IPS-15b (cell line): ENCODE results near the gene IL36RN.

Experiments
- H3K27me3 ChIP-seq: one replicate; pipeline ENCODE4 v1.6.1; 2013; ENCODE audit warnings: low read length; ENCODE audit not compliant: control insufficient read depth, insufficient read depth
- H3K36me3 ChIP-seq: one replicate; pipeline ENCODE4 v1.6.1; 2013; ENCODE audit warnings: low read length; ENCODE audit not compliant: control insufficient read depth, insufficient read depth
- H3K4me1 ChIP-seq: one replicate; pipeline ENCODE4 v1.6.1; 2013; ENCODE audit warnings: mild to moderate bottlenecking, low read length; ENCODE audit not compliant: control insufficient read depth, insufficient read depth
- H3K4me3 ChIP-seq: one replicate; pipeline ENCODE4 v1.5.1; 2013; ENCODE audit warnings: low read depth, low read length
- H3K9ac ChIP-seq: one replicate; pipeline ENCODE4 v1.6.1; 2013; ENCODE audit warnings: low read depth, mild to moderate bottlenecking, low read length
- H3K9me3 ChIP-seq: one replicate; pipeline ENCODE4 v1.6.1; 2013; ENCODE audit warnings: mild to moderate bottlenecking, low read length; ENCODE audit not compliant: control insufficient read depth, insufficient read depth

The IL36RN gene

DNA sequence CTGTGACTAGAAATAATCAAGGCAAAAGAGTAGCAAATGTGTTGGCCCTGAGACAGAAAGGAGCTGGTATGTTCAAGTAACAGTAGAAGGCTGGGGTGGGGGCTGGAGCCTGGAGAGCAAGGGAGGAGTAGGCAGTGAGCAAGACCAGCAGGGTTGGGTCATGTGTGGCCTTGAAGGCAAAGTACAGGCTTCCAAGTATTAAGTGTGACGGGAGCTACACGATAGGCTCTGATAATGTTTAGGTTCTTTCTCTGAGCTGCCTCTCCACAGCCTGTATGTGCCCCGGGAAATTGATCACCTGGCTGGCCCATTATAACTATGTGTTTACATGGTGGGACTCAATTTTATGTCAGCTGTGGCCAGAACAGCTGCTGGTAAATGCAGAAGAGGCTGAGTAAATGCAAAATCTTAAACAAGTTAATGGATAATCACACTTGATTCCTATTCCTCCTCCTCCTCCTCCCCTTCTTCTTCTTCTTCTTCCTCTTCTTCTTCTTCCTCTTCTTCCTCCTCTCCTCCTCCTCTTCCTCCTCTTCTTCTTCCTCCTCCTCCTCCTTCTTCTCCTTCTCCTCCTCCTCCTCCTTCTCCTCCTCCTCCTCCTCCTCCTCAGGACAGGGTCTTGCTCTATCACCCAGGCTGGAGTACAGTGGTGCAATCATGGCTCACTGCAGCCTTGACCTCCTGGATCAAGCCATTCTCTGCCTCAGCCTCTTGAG is 18.1 kb downstream of the IL36RN start:
- Histone ChIP-seq H3K9ac (no peak overlapping the region), H3K4me1 (peaks cover 4% of the 10 kb centered on the region), H3K9me3 (no peaks in the 10 kb centered on the region), H3K36me3 (no peaks in the 10 kb centered on the region), H3K4me3 (no peak overlapping the region), H3K27me3 (peaks cover 2% of the 10 kb centered on the region)

DNA sequence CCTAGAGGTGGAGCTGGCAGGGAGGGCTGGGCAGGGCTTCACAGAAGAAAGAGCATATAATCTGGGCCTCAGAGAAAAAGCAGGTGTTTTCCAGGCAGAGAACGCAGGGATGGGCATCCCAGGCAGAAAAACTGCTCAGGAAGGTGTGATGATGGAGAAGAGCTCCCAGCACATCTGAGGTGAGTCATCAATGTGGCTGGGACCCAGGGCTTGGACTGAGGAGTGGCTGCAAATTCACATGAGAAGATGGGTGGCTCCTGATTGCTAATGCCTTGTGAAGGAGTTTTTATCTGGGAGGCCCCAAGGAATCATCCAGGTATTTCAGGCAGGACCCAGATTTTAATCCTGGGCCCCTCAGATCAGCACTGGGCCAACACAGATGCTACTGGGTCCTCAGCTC is 18.9 kb downstream of the IL36RN start:
- H3K4me3 ChIP-seq = no peak overlapping the region
- no peak overlapping the region for H3K9ac ChIP-seq
- H3K27me3 ChIP-seq = peaks cover 2% of the 10 kb centered on the region
- peaks cover 4% of the 10 kb centered on the region for H3K4me1 ChIP-seq
- H3K9me3 ChIP-seq = no peaks in the 10 kb centered on the region
- no peaks in the 10 kb centered on the region for H3K36me3 ChIP-seq

DNA sequence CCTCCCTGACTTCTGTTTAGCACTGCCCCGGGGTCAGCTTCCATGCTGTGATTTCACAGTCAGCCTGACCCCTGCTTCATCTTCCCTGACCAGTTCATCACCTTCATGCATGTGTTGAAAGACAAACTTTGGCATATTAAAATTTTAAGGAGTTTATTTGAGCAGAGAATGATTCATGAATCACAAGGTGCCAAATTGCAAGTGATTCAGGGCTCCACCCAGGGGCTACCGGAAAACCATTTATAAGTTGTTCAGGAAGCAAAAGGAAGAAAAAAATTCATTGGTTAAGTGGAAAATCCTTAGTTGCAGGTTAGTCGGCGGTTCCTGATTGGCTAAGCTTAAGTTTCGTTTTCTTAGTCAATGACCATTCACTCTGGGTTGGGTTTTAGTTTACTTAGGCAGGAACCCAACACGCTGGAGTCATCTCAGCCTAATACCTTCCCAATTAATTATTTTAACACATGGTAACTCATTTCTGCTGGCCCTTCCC is 19.4 kb downstream of the IL36RN start:
- peaks cover 2% of the 10 kb centered on the region for H3K27me3 ChIP-seq
- H3K36me3 ChIP-seq = no peaks in the 10 kb centered on the region
- no peaks in the 10 kb centered on the region for H3K9me3 ChIP-seq
- H3K9ac ChIP-seq = no peak overlapping the region
- H3K4me1 ChIP-seq = peaks cover 4% of the 10 kb centered on the region
- no peak overlapping the region for H3K4me3 ChIP-seq

DNA sequence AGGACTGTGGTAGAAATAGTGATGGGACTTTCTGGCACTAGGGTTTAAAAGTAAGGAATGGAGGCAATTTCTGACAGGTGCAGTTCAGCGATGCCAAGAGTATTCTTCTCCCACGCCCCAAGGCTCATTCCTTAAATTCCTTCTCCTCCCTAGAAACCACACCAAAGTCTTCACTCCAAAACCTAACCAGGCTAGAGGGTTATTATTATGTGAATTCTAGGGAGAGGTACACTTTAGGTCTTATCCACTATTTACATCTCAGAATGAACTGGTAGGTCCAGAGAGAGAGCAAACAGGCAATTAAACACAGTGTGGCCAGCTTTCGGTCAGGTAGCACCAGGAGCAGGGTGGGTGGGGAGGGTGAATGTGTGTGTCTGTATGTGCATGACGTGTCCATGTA is 20.1 kb downstream of the IL36RN start:
- Histone ChIP-seq H3K4me1 (peaks cover 4% of the 10 kb centered on the region), H3K36me3 (no peaks in the 10 kb centered on the region), H3K9ac (no peak overlapping the region), H3K9me3 (no peaks in the 10 kb centered on the region), H3K4me3 (no peak overlapping the region), H3K27me3 (peaks cover 2% of the 10 kb centered on the region)

DNA sequence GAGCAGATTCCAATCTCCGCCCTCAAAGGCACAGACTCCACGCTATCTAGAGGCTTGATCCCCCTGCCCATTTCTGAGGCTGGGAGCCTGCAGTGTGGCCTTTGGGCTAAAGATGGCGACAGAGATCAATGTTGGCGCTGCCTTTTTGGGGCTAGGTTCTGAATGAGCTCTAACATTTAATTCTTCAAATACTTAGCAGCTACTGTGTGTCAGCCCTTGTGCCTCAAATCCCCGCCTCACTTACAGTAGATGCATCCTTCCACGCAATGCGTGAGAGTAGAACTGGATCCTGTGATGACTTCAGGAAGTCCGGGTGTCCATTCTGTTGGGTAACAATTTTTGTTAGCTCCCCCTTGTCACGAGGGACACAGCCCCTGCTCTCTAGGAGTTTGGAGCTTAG is 21.1 kb downstream of the IL36RN start:
- Histone ChIP-seq H3K9me3 (no peaks in the 10 kb centered on the region), H3K27me3 (peaks cover 2% of the 10 kb centered on the region), H3K4me3 (no peak overlapping the region), H3K9ac (no peak overlapping the region), H3K36me3 (no peaks in the 10 kb centered on the region), H3K4me1 (peaks cover 4% of the 10 kb centered on the region)

DNA sequence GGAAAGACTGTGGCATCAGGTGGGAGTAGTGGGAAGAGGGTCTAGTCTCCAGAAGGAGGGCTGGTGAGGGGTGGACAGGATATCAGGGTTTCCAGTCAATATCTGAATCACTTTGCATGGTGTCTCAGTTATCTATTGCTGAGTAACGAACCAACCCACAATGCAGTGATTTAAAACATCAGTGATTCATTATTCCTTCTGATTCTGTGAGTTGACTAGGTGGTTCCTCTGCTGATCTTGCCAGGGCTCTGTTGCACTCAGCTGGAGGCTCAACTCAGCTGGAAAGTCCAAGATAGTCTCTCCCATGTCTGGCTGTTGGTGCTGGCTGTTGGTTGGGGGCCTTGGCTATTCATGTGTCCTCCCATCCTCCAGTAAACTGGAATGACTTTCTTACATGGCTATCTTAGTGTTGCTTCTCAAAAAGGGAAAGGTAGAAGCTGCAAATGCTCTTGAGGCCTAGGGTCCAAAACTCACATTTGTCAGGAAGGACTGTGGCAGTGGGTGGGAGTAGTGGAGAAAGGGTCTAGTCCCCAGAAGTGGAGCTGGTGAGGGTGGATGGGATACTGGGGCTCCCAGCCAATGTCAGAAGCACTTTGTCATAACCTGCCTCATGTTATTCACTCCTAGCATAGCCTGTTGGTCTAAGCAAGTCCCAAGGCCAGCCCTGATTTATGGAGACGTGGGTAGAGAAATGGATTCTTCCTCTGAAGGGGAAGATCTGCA is 22.7 kb downstream of the IL36RN start:
- Histone ChIP-seq H3K4me1 (peaks cover 4% of the 10 kb centered on the region), H3K9ac (no peak overlapping the region)

DNA sequence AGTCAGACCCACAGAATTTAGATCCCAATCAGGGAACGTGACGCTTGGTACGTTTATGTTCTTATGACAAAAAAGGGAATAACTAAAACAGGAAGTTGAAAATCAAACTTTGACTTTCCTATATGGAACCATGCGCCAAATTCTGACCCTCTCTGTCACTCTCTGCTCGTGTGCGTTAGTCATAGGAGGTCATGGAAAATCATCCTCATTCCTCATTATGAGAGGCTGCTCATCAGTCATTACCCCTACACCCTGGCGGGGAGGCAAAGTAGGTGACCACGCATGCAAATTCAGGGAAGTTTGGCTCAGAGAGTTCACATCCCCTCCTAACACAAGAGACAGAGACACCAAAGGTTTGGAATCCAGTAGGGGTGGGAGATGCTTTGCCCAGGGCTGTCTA is 24.3 kb downstream of the IL36RN start:
- Histone ChIP-seq H3K9me3 (no peaks in the 10 kb centered on the region), H3K9ac (no peak overlapping the region), H3K4me3 (no peak overlapping the region), H3K27me3 (peaks cover 2% of the 10 kb centered on the region), H3K4me1 (peaks cover 4% of the 10 kb centered on the region), H3K36me3 (no peaks in the 10 kb centered on the region)

More for the DNA sequence above, 22.7 kb downstream of the IL36RN start:
- peaks cover 2% of the 10 kb centered on the region for H3K27me3 ChIP-seq
- H3K9me3 ChIP-seq = no peaks in the 10 kb centered on the region
- H3K4me3 ChIP-seq = no peak overlapping the region
- H3K36me3 ChIP-seq = no peaks in the 10 kb centered on the region

DNA sequence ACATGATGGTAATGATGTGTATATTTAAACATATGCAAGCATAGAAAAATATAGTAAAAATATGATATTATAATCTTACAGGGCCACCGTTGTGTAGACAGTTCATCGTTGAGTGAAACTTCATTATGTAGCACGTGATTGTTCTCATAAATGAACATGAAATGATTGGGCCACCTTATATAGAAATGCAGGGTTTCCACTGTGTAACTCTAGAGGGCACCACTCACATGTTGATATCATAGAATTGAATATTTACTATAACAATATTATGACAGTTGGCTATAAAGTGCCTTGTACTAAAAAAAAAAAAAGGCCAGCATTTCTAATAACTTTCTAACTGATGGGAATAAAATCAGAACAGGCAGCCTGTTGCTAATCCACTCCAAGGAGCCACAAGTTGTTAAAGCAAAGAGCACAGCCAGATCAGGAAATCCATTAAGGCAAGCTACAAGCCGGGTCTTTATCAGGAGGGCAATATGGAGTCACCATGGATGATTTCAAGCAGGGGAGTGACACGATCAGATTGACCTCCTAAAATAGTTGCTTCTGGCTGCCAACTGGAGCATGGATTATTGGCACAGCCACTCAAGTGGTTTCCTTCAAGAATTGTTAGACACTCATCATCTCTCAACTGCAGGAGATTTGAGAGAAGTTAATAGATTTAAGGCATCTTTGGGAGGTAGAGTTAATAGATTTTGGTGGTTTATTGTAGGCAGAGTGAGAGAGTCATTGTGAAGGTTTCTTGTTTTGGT is 25.4 kb downstream of the IL36RN start:
- Histone ChIP-seq H3K9me3 (no peaks in the 10 kb centered on the region), H3K36me3 (no peaks in the 10 kb centered on the region), H3K4me1 (peaks cover 4% of the 10 kb centered on the region), H3K4me3 (no peak overlapping the region), H3K27me3 (peaks cover 2% of the 10 kb centered on the region), H3K9ac (no peak overlapping the region)

DNA sequence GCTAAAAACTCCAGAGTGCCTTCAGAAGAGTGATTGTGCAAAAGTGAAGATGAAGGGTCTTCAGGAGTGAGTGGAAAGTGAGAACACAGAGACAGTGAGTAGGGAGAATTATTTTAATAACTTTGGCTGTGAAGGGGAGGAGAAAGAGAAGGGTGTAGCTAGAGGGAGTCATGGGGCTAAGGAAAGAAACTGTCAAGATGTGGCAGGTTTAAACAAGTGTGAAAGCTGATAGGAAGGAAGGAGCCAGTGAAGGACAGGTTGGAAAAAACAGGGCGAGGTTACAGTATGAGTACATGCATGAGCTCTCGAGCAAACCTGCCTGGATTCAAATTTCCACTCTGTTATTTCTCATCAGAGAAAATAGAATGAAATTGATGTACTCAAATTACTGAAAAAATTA is 26.5 kb downstream of the IL36RN start:
- Histone ChIP-seq H3K27me3 (peaks cover 2% of the 10 kb centered on the region), H3K4me1 (no peaks in the 10 kb centered on the region), H3K4me3 (no peak overlapping the region), H3K9me3 (no peaks in the 10 kb centered on the region), H3K36me3 (no peaks in the 10 kb centered on the region), H3K9ac (no peak overlapping the region)

DNA sequence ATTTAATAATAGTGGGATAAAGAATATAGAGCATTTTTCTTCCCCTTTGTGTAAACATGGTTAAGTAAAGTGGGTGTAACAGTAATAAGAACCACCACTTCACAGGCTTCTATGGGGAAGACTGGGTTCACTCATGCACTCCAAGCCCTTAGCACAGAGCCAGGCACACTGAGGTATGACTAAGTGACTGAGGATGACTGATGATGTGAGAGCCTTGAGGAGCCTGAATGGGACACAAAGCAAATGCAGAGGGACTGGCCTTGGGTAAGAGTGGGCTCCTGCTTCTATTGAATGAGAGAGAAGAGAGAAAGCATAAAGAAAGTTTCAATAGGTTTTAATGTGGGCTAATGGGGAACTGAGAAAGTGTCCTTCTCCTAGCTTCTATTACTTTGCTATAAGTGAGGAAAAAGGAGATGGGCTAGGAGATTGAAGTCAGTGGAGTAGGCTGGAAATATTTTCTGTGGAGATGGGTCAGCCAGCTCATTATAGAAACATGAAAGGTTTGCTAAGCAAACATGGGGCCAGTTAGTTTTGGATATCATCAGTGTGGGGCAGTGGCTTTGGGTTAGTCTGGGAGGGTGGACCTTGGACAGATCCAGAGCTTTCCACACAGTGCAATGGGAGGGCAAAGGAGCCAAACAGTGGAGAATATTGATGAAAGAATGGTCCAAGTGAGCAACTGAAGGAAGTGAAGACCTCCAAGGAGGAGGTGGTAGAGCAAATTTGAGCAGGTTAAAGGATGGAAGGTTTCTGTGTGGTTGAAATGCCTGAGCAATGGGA is 29.4 kb downstream of the IL36RN start:
- no peaks in the 10 kb centered on the region for H3K4me1 ChIP-seq
- no peaks in the 10 kb centered on the region for H3K36me3 ChIP-seq
- H3K9ac ChIP-seq = no peak overlapping the region
- no peaks in the 10 kb centered on the region for H3K27me3 ChIP-seq
- H3K4me3 ChIP-seq = no peak overlapping the region
- no peaks in the 10 kb centered on the region for H3K9me3 ChIP-seq

DNA sequence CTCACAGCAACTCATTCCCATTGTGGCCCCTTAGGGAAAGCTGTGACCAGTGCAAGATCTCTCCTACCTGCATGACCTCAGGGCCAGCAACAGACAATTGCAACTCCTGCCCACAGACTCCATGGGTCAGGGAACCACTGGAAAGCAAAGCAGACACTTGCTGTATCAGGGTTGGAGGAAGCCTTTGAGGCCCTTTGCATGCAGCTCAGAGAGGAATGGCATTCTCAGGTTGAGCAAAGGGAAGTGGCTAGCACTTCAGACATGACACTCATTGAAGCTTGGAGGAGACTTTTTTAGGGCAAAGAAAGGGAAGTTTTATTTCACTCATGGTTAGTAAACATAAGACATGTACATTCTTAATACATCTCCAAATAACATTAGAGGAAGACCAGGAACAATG is 30.9 kb downstream of the IL36RN start:
- H3K36me3 ChIP-seq = no peaks in the 10 kb centered on the region
- no peaks in the 10 kb centered on the region for H3K4me1 ChIP-seq
- H3K4me3 ChIP-seq = no peak overlapping the region
- no peaks in the 10 kb centered on the region for H3K27me3 ChIP-seq
- H3K9ac ChIP-seq = no peak overlapping the region
- H3K9me3 ChIP-seq = no peaks in the 10 kb centered on the region
